GM18511 (cell line): ENCODE measurements around the gene TSSK6.

ENCODE experiments used
- ATAC-seq: cut with Tn5 transposase; IDR thresholded peaks from one replicate; pipeline ENCODE4 v1.9.1; 2021; ENCODE audit warnings: mild to moderate bottlenecking, moderate library complexity; ENCODE audit not compliant: unreplicated experiment

Gene TSSK6

DNA sequence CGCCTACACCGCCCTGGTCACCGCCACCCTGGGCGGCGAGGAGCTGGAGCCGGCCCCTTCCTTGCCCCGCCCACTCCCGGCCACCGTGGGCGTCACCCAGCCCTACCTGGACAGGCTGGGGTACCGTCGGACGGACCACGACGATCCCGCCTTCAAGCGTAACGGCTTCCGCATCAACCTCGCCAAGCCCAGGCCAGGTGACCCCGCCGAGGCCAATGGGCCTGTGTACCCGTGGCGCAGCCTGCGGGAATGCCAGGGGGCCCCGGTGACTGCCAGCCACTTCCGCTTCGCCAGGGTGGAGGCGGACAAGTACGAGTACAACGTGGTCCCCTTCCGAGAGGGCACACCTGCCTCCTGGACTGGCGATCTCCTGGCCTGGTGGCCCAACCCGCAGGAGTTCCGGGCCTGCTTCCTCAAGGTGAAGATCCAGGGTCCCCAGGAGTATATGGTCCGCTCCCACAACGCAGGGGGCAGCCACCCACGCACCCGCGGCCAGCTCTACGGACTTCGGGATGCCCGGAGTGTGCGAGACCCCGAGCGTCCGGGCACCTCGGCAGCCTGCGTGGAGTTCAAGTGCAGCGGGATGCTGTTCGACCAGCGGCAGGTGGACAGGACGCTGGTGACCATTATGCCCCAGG, 29.7 kb upstream of the TSSK6 start:
- ATAC-seq, result no peak

DNA sequence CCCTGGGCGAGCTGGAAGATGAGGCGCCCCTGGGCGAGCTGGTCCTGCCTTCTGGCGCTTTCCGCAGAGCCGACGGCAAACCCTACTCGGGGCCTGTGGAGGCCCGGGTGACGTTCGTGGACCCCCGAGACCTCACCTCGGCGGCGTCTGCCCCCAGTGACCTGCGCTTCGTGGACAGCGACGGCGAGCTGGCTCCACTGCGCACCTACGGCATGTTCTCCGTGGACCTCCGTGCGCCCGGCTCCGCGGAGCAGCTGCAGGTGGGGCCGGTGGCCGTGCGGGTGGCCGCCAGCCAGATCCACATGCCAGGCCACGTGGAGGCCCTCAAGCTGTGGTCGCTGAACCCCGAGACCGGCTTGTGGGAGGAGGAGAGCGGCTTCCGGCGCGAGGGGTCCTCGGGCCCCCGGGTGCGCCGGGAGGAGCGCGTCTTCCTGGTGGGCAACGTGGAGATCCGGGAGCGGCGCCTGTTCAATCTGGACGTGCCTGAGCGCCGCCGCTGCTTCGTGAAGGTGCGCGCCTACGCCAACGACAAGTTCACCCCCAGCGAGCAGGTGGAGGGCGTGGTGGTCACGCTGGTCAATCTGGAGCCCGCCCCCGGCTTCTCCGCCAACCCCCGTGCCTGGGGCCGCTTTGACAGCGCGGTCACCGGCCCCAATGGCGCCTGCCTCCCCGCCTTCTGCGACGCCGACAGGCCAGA, 29.1 kb upstream of the TSSK6 start:
- no peak for ATAC-seq

DNA sequence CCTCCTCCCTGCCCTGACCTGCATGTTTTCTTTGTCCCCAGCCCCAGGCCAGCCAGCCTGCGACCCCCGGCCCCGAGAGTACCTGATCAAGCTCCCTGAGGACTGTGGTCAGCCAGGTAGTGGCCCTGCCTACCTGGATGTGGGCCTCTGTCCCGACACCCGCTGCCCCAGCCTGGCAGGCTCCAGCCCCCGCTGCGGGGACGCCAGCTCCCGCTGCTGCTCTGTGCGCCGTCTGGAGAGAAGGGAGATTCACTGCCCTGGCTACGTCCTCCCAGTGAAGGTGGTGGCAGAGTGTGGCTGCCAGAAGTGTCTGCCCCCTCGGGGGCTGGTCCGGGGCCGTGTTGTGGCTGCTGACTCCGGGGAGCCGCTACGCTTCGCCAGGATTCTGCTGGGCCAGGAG, 28.3 kb upstream of the TSSK6 start:
- ATAC-seq, result no peak

- no peak for ATAC-seq
Measured at GRCh38 chr19:19543101-19543500, 27.8 kb upstream of the TSSK6 start.

DNA sequence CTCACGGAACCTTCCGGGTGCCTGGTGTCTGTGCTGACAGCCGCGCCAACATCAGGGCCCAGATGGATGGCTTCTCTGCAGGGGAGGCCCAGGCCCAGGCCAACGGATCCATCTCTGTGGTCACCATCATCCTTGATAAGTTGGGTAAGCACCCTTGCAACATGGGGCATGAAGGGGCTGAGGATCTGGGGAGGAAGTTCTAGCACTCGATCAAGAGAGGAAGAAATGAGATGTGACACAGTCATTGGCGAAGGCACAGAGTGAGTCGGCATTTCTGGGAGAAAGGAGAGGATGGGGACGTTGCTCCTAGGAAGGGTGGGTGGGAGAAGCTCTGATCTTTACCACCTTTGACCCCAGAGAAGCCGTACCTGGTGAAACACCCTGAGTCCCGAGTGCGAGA, 27.2 kb upstream of the TSSK6 start:
- no peak for ATAC-seq

- ATAC-seq, result no peak
Measured at GRCh38 chr19:19541616-19542015, 26.3 kb upstream of the TSSK6 start.

GRCh38 chr19:19540715-19541515, 25.6 kb upstream of the TSSK6 start:
- ATAC-seq, result no peak

DNA sequence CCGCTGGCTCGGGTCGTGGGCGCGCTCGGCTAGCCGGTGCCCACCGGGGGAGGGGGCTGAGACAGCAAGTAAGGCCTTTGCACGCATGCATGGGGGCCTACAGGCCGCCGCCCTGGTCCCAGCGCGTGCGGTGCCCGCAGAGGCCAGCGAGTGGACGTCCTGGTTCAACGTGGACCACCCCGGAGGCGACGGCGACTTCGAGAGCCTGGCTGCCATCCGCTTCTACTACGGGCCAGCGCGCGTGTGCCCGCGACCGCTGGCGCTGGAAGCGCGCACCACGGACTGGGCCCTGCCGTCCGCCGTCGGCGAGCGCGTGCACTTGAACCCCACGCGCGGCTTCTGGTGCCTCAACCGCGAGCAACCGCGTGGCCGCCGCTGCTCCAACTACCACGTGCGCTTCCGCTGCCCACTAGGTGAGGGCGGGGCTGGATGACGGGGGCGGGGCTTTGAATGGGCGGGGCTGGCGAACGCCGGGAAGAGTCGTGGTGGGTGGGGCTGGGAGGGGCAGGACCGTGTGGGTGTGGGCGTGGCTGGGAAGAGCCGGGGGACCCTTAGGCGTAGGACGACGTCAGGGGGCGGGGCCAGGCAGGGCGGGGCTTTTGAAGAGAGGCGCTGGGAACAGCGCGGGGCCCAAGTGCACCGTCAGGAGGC, 24.8 kb upstream of the TSSK6 start:
- ATAC-seq, result no peak

- ATAC-seq, result no peak
Measured at GRCh38 chr19:19539698-19540063, 24.3 kb upstream of the TSSK6 start.

GRCh38 chr19:19538785-19539166, 23.4 kb upstream of the TSSK6 start:
- ATAC-seq, result no peak

DNA sequence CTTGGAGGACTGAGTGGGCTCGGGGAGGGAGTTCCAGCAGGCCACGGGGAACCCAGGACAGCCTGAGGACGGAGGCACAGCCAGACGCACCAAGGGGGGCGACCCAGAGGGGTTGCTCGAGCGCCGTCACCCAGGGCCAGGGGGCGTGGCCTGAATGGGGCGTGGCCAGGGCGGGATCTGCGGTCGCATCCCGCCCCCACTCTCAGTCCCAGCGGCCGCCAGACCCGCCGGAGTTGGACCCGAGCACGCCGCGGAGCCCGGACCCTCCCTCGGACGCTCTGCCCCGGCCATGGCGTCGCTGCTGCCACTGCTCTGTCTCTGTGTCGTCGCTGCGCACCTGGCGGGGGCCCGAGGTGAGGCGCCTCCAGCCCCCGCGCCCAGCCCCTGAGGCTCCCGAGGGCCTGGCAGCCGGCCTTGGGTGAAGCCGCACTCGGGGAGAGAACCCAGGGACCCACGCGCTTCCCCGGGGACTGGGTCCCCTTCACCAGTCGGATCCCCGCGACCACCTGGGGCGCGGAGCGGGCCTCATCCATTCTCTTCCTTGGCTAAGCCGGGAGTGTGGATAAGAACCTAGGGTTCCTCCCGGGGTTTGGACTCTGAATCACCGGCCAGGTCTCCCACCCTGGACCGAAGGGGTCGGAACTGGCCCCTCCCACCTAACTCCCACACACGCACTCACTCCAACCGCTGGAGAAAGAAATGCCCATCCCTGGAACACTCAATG, 22.9 kb upstream of the TSSK6 start, which contains the start of gene CILP2:
Gene CILP2 (plus strand): TSS at position 205 of the 724 bp plus-strand sequence. CDS start 85 bp downstream, at position 290.
- no peak for ATAC-seq

- ATAC-seq, result no peak
Measured at GRCh38 chr19:19537075-19538048, 22.0 kb upstream of the TSSK6 start.

GRCh38 chr19:19535311-19536191, 20.2 kb upstream of the TSSK6 start:
- ATAC-seq, result no peak

DNA sequence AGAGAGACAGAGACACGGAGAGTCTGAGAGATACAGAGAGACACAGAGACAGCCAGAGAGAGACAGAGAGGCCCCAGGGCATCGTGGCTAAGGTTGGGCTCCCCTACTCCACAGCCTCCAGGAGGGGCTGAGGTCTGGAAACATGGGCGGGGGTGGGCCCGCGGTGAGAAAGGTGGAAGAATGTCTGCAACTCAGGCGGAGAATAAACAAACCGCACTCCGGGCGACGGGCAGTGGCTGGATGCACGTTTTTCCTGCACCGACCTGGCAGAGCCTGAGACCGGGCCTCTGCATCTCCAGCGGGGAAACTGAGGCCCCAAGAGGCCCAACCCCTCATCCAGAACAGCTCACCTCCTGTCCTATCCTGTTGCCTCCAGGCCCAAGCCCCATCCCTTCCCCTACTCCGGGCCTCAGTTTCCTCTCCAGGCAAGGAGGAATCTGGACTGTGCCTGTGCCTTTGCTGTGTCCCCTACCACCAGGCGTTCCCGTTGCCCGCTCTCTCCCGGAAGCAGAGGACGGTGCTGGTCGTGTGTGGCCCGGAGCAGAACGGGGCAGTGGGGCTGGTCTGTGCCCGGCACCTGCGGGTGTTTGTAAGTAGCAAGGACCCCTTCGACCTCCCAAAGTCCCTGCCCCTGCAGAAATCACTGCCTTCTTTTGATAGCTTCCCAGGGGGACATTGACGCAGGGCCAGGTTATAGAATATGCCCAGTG, 19.4 kb upstream of the TSSK6 start:
- ATAC-seq, result no peak

DNA sequence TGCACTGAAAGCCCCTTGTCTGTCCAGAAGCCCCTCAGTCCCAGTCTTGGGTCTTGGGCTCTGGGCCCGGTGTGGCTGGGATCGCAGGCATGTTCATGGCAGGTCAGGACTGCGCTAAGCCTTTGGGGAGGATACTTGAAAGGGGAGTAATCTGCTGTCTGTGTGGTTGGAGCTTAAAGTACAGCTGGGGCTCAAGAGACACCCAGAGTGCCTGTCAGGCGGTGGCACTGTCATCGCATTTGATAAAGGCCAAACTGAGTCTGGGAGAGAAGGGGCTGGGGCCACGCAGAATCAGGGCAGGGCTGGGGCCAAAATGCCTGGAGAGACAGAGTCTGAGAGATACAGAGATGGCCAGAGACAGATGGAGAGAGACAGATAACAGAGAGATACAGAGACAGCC, 18.5 kb upstream of the TSSK6 start:
- no peak for ATAC-seq

DNA sequence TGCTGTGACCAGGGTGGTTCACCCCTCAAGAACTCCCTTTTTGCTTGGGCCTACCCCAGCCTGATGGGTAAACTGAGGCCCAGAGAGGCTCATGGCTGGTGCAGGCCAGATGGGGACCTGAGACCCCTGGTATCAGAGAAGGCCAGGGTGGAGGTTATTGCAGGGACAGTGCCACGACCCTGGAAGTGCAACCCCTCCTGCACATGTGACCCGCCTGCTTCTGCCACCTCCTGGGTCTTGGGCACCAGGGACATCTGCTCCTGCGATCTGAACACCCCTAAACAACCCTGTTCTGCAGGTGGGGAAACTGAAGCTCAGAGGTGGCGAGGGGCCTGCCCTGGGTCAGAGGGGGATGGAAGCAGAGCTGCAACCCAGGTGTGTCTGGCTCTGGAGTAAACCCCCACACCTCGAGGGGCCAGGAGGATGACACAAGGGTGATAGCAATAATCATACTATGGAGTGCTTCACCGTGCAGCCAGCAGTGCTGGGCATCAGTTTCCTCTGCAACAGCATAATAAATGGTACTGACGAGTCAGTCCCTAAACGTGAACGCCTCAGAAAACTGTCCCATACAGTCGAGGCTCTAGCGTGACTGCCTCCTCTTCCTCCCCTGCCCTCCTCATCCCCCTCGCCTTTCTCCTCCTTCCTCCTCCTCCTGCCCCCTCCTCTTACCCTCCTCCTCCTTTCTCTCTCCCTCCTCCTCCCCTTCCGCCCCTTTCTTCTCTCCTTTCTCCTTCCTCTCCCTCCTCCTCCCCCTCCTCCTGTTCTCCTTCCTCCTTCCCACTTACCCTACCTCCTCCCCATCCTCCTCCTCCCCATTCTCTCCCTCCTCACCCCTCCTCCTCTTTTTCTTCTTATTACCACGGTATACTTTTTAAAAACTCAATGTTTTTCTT, 17.7 kb upstream of the TSSK6 start:
- no peak for ATAC-seq
